HEK293T (cell line): ENCODE results near the gene NASP.

Experiments used
- SP1 ChIP-seq: fragments of 450-650 bp; IDR thresholded peaks from 2 replicates; pipeline ENCODE4 v1.6.1; 2017
- SUZ12 ChIP-seq: fragments of 450-650 bp; IDR thresholded peaks from 2 replicates; pipeline ENCODE4 v1.6.1; 2016; ENCODE audit warnings: mild to moderate bottlenecking

DNA sequence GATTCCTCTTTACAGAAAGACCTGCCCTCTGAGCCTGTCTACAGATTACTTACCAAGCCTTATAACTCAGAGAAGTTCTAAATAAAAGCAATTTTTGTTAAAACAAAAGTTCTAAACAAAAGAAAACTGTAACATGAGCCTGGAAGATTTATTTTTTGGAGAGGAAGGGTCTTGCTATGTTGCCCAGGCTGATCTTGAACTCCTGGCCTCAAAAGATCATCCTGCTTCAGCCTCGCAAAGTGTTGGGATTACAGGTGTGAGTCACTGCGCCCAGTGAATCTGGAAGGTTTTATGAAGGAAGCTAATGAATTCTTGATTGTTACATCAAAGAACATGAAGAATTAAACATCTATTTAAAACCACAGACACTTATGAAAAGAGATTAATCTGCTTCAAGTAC, 75.4 kb downstream of the NASP start:
- TF ChIP-seq SUZ12 (no peak), SP1 (no peak)
